ENCODE data around the gene RBMS1. TPM values are rescaled to one million over a fixed set of nuclear protein-coding genes. Genes with fewer than 3 reads are reported as not detected.

The RBMS1 gene
- total and polyA plus RNA-seq, 2 of the 13 experiments (the other 11 are each of a cell fraction or from before 2014, with no cell fraction given) = 55.5 to 110 TPM

DNA sequence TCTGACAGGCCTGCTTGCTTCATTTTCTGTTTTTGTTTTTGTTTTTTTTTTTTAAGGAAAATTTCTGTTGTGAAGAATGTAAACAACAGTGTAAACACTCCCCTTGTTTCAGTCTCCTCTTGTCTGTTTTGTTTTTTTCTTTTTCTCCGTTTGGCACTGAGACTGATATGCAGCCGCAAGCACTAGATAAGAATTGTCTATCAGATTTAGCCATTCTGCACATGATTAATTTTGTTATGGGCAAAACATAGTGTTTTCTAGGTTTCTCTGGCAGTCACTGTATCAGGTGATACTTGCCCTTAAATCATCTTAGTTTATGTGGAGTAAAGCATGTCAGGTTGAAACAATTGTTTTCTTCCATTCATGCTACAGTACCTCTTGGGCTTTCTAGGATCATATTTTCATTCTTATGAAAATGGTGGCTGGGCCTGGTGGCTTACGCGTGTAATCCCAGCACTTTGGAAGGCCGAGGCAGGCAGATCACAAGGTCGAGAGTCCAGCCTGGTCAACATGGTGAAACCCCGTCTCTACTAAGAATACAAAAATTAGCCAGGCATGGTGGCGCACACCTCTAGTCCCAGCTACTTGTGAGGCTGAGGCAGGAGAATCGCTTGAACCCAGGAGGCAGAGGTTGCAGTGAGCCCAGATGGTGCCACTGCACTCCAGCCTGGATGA is 12.9 kb upstream of the RBMS1 start (continued):
- TF ChIP-seq ZNF558 (CRISPR knock-in tag; IDR thresholded peaks at IDR 0.05; ENCODE audit: borderline replicate concordance) (no peak), ZBTB38 (CRISPR knock-in tag; IDR thresholded peaks at IDR 0.05) (no peak), MIER3 (CRISPR knock-in tag; IDR thresholded peaks at IDR 0.05; ENCODE audit: borderline replicate concordance) (no peak), ZNF550 (CRISPR knock-in tag; IDR thresholded peaks at IDR 0.05; ENCODE audit: borderline replicate concordance) (no peak), ZFP41 (CRISPR knock-in tag; IDR thresholded peaks at IDR 0.05; ENCODE audit: borderline replicate concordance) (no peak), TARDBP (CRISPR knock-in tag; IDR thresholded peaks at IDR 0.05) (no peak), ZBTB3 (CRISPR knock-in tag; IDR thresholded peaks at IDR 0.05; ENCODE audit: borderline replicate concordance, low read depth) (no peak), ZNF329 (CRISPR knock-in tag; IDR thresholded peaks at IDR 0.05; ENCODE audit: low read depth) (no peak), EP300 (IDR thresholded peaks at IDR 0.05; ENCODE audit: low read depth in 2 of 2, low read length in 2 of 2) (no peak), EP300 (CRISPR knock-in tag; IDR thresholded peaks at IDR 0.05; ENCODE audit: borderline replicate concordance) (no peak), SMAD1 (CRISPR knock-in tag; IDR thresholded peaks at IDR 0.05; ENCODE audit: borderline replicate concordance, low read depth) (no peak), CEBPB (IDR thresholded peaks at IDR 0.05; ENCODE audit: borderline replicate concordance, low read depth, low read length) (no peak)
- TF ChIP-seq, protein P1, sequence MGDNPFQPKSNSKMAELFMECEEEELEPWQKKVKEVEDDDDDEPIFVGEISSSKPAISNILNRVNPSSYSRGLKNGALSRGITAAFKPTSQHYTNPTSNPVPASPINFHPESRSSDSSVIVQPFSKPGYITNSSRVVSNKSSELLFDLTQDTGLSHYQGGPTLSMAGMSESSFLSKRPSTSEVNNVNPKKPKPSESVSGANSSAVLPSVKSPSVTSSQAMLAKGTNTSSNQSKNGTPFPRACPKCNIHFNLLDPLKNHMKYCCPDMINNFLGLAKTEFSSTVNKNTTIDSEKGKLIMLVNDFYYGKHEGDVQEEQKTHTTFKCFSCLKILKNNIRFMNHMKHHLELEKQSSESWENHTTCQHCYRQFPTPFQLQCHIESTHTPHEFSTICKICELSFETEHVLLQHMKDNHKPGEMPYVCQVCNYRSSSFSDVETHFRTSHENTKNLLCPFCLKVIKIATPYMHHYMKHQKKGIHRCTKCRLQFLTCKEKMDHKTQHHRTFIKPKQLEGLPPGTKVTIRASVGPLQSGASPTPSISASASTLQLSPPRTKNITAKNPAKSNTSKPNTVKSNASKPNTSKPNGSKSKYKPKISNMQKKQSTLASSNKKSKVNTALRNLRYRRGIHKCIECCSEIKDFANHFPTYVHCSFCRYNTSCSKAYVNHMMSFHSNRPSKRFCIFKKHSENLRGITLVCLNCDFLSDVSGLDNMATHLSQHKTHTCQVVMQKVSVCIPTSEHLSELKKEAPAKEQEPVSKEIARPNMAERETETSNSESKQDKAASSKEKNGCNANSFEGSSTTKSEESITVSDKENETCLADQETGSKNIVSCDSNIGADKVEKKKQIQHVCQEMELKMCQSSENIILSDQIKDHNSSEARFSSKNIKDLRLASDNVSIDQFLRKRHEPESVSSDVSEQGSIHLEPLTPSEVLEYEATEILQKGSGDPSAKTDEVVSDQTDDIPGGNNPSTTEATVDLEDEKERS (CRISPR knock-in tag; IDR thresholded peaks at IDR 0.05) = no peak
- TF ChIP-seq, protein P2, sequence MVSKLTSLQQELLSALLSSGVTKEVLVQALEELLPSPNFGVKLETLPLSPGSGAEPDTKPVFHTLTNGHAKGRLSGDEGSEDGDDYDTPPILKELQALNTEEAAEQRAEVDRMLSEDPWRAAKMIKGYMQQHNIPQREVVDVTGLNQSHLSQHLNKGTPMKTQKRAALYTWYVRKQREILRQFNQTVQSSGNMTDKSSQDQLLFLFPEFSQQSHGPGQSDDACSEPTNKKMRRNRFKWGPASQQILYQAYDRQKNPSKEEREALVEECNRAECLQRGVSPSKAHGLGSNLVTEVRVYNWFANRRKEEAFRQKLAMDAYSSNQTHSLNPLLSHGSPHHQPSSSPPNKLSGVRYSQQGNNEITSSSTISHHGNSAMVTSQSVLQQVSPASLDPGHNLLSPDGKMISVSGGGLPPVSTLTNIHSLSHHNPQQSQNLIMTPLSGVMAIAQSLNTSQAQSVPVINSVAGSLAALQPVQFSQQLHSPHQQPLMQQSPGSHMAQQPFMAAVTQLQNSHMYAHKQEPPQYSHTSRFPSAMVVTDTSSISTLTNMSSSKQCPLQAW (CRISPR knock-in tag; IDR thresholded peaks at IDR 0.05) = no peak
- TF ChIP-seq, protein P3, sequence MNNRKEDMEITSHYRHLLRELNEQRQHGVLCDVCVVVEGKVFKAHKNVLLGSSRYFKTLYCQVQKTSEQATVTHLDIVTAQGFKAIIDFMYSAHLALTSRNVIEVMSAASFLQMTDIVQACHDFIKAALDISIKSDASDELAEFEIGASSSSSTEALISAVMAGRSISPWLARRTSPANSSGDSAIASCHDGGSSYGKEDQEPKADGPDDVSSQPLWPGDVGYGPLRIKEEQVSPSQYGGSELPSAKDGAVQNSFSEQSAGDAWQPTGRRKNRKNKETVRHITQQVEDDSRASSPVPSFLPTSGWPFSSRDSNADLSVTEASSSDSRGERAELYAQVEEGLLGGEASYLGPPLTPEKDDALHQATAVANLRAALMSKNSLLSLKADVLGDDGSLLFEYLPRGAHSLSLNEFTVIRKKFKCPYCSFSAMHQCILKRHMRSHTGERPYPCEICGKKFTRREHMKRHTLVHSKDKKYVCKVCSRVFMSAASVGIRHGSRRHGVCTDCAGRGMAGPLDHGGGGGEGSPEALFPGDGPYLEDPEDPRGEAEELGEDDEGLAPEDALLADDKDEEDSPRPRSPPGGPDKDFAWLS (CRISPR knock-in tag; IDR thresholded peaks at IDR 0.05; ENCODE audit: borderline replicate concordance) = no peak
- TF ChIP-seq, protein P4, sequence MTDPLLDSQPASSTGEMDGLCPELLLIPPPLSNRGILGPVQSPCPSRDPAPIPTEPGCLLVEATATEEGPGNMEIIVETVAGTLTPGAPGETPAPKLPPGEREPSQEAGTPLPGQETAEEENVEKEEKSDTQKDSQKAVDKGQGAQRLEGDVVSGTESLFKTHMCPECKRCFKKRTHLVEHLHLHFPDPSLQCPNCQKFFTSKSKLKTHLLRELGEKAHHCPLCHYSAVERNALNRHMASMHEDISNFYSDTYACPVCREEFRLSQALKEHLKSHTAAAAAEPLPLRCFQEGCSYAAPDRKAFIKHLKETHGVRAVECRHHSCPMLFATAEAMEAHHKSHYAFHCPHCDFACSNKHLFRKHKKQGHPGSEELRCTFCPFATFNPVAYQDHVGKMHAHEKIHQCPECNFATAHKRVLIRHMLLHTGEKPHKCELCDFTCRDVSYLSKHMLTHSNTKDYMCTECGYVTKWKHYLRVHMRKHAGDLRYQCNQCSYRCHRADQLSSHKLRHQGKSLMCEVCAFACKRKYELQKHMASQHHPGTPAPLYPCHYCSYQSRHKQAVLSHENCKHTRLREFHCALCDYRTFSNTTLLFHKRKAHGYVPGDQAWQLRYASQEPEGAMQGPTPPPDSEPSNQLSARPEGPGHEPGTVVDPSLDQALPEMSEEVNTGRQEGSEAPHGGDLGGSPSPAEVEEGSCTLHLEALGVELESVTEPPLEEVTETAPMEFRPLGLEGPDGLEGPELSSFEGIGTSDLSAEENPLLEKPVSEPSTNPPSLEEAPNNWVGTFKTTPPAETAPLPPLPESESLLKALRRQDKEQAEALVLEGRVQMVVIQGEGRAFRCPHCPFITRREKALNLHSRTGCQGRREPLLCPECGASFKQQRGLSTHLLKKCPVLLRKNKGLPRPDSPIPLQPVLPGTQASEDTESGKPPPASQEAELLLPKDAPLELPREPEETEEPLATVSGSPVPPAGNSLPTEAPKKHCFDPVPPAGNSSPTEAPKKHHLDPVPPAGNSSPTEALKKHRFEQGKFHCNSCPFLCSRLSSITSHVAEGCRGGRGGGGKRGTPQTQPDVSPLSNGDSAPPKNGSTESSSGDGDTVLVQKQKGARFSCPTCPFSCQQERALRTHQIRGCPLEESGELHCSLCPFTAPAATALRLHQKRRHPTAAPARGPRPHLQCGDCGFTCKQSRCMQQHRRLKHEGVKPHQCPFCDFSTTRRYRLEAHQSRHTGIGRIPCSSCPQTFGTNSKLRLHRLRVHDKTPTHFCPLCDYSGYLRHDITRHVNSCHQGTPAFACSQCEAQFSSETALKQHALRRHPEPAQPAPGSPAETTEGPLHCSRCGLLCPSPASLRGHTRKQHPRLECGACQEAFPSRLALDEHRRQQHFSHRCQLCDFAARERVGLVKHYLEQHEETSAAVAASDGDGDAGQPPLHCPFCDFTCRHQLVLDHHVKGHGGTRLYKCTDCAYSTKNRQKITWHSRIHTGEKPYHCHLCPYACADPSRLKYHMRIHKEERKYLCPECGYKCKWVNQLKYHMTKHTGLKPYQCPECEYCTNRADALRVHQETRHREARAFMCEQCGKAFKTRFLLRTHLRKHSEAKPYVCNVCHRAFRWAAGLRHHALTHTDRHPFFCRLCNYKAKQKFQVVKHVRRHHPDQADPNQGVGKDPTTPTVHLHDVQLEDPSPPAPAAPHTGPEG (CRISPR knock-in tag; IDR thresholded peaks at IDR 0.05) = no peak

All from HepG2 (cell line).